EH (cell line): ENCODE measurements around the gene KHDRBS1.
"Not testable (repeated sequence)": the region's sequence is repeated elsewhere in the genome, so short reads cannot be mapped to it uniquely, and the experiment has no call there.

Experiments used
- DNase-seq: peaks from one replicate; pipeline ENCODE4 v3.0.0-alpha.2; 2015; ENCODE audit warnings: low read depth

The KHDRBS1 gene

GRCh38 chr1:32063261-32063681 lies 49.6 kb downstream of the KHDRBS1 start:
- DNase-seq, result peak; percentile 79

- DNase-seq, result not testable (repeated sequence)
These were observed 52.2 kb downstream of the KHDRBS1 start for GRCh38 chr1:32065613-32066488.

GRCh38 chr1:32066489-32066873 lies 52.8 kb downstream of the KHDRBS1 start:
- peak; percentile 96 for DNase-seq

GRCh38 chr1:32068957-32069588 lies 55.4 kb downstream of the KHDRBS1 start:
- DNase-seq, result peak; percentile 72

GRCh38 chr1:32071758-32072621 lies 58.3 kb downstream of the KHDRBS1 start:
- DNase-seq, result peak; percentile 84

- DNase-seq, result peak; percentile 95
These were observed 59.1 kb downstream of the KHDRBS1 start, which contains the start of gene TMEM39B for GRCh38 chr1:32072622-32073298. TSS of gene TMEM39B (plus strand) at chr1:32072939. CDS start at chr1:32073048, 109 bp downstream.

- DNase-seq, result no peak
These were observed 59.9 kb downstream of the KHDRBS1 start for GRCh38 chr1:32073299-32074229.

- no peak for DNase-seq
These were observed 61.2 kb downstream of the KHDRBS1 start for GRCh38 chr1:32074841-32075240.

- DNase-seq, result no peak
These were observed 63.8 kb downstream of the KHDRBS1 start for GRCh38 chr1:32077451-32077850.

GRCh38 chr1:32082022-32082421 lies 68.4 kb downstream of the KHDRBS1 start:
- no peak for DNase-seq

- not testable (repeated sequence) for DNase-seq
These were observed 72.7 kb downstream of the KHDRBS1 start for GRCh38 chr1:32086381-32086780.

GRCh38 chr1:32091176-32091575 lies 77.5 kb downstream of the KHDRBS1 start:
- no peak for DNase-seq

- no peak for DNase-seq
These were observed 77.9 kb downstream of the KHDRBS1 start for GRCh38 chr1:32091591-32091990.
